OCI-LY7 (cell line): ENCODE results near the gene MYBBP1A. TPM values are rescaled to one million over a fixed set of nuclear protein-coding genes. Genes with fewer than 3 reads are reported as not detected.

Experiments used
- BruUV-seq: library from RNA; stranded (reverse); fragments of 400-500 nt; replicated peaks from 2 replicates; lab custom pipeline; 2021; lab: Mats Ljungman, UMichigan
- CTCF ChIA-PET: fragments of 300-600 bp; sonication (Branson Sonifier 250); formaldehyde crosslinking; loops from one replicate; lab custom pipeline; 2022; ENCODE audit warnings: antibody characterized with exemption; ENCODE audit not compliant: unreplicated experiment; lab: Charles Lee
- POLR2A ChIA-PET: fragments of 300-600 bp; sonication (Branson Sonifier 250); formaldehyde crosslinking; loops from one replicate; lab custom pipeline; 2022; ENCODE audit warnings: antibody characterized with exemption; lab: Charles Lee
- DNase-seq: peaks from one replicate; pipeline ENCODE4 v3.0.0-alpha.2; 2015; ENCODE audit warnings: low spot score
- H2AFZ ChIP-seq: fragments of 200-600 bp; sonication (generic), shearing (Covaris generic); 2 replicates; pipeline ENCODE4 v1.6.1; 2014; ENCODE audit warnings: mild to moderate bottlenecking, antibody characterized with exemption, low read length, moderate library complexity
- H3K27ac ChIP-seq: fragments of 200-600 bp; sonication (generic); 2 replicates; pipeline ENCODE4 v1.5.1; 2014; ENCODE audit warnings: mixed run types, low read depth, mild to moderate bottlenecking, moderate library complexity, low read length, inconsistent platforms; ENCODE audit not compliant: poor library complexity, severe bottlenecking
- H3K36me3 ChIP-seq: fragments of 200-600 bp; sonication (generic); 2 replicates; pipeline ENCODE4 v1.6.1; 2014; ENCODE audit warnings: mild to moderate bottlenecking, antibody characterized with exemption, low read length, moderate library complexity, mixed read lengths; ENCODE audit not compliant: insufficient read depth
- H3K4me1 ChIP-seq: fragments of 200-600 bp; sonication (generic); 2 replicates; pipeline ENCODE4 v1.5.1; 2014; ENCODE audit warnings: mild to moderate bottlenecking, low read length; ENCODE audit not compliant: insufficient read depth, poor library complexity, severe bottlenecking
- H3K4me2 ChIP-seq: fragments of 200-600 bp; sonication (generic); 2 replicates; pipeline ENCODE4 v1.6.1; 2014; ENCODE audit warnings: mild to moderate bottlenecking, low read length
- H3K4me3 ChIP-seq: fragments of 200-600 bp; sonication (generic); 2 replicates; pipeline ENCODE4 v1.5.1; 2014; ENCODE audit warnings: mild to moderate bottlenecking, low read depth, low read length; ENCODE audit not compliant: poor library complexity, severe bottlenecking
- H3K79me2 ChIP-seq: fragments of 200-600 bp; sonication (generic); 2 replicates; pipeline ENCODE4 v1.6.1; 2016; ENCODE audit warnings: low read depth, mild to moderate bottlenecking, low read length, moderate library complexity, mixed read lengths; ENCODE audit not compliant: insufficient read depth
- H3K9me2 ChIP-seq: fragments of 200-600 bp; sonication (generic); 2 replicates; pipeline ENCODE4 v1.6.1; 2016; ENCODE audit warnings: mild to moderate bottlenecking, low read length, mixed read lengths; ENCODE audit not compliant: insufficient read depth
- H3K9me3 ChIP-seq: fragments of 200-600 bp; sonication (generic); 2 replicates; pipeline ENCODE4 v1.6.1; 2014; ENCODE audit warnings: mild to moderate bottlenecking, mixed run types, low read length, mixed read lengths
- H4K20me1 ChIP-seq: fragments of 200-600 bp; sonication (generic); 2 replicates; pipeline ENCODE4 v1.6.1; 2014; ENCODE audit warnings: mild to moderate bottlenecking, antibody characterized with exemption, low read length, moderate library complexity, mixed read lengths; ENCODE audit not compliant: insufficient read depth
- EZH2phosphoT487 ChIP-seq: fragments of 200-600 bp; sonication (generic); IDR thresholded peaks from 2 replicates; pipeline ENCODE4 v1.6.1; 2018; ENCODE audit warnings: low read depth, borderline replicate concordance, mild to moderate bottlenecking, mixed run types, antibody characterized with exemption, low read length, moderate library complexity, mixed read lengths
- intact Hi-C: fragments of 100-400 bp; cut with micrococcal nuclease; formaldehyde crosslinking; loops from one replicate; pipeline ENCODE4 v1.10.0; 2022; ENCODE audit not compliant: unreplicated experiment
- total RNA-seq, 2 experiments: library from RNA; depleted of rRNA in 1 of 2; stranded (reverse); fragments of >200 nt in 1 of 2; shearing (Covaris generic) in 1 of 2; gene quantifications; 2 replicates each; pipeline ENCODE4 v1.2.3, GENCODE V29; 2014 to 2022
- TF ChIP-seq, protein P1 (sequence below): fragments of 200-600 bp; sonication (generic); conservative IDR thresholded peaks from 2 replicates; pipeline ENCODE4 v1.5.1; 2014; ENCODE audit warnings: mild to moderate bottlenecking, antibody characterized with exemption, low read length, moderate library complexity, mixed read lengths

MYBBP1A gene
- total RNA-seq, 2 experiments from 2014 or later = 131 to 142 TPM

DNA sequence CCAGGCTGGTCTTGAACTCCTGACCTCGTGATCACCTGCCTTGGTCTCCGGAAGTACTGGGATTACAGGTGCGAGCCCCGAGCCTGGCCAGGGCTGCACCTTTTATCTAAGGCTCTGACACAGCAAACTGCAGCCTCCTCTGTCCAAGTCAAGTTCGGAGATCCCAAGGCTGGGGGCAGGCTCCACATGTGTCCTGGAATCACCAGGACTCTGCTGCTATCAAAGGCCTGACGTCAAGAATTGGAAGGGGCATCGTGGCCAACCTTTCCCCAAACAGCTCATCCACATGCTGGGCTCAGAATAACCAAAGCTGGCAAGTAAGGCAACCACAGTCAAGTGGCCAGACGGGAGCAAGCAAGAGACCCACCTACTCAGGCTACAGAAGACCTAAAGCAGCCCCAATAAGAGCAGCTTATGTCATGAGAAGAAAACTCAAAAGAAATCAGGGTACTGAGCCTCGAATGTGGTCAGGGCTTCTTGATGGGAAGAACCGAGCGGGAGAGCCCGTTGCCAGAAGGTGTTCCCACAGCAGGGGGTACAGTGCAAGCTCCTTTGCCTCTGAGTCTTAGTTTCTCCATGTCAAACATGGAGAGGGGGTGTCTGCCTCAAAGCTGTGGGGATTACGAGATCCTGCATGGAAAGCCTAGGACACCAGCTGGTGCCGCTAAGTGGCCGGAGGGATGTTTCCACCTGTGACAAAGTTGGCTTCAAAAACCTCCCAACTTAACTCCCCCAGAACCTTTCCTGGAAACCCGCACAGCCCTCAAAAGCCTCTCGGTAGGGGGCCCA is 7.9 kb downstream of the MYBBP1A start:
- Histone ChIP-seq H3K79me2 (no peaks in the 10 kb centered on the region), H3K27ac (no peak overlapping the region), H3K9me3 (no peaks in the 10 kb centered on the region), H2AFZ (no peak overlapping the region), H3K4me2 (no peak overlapping the region), H3K4me1 (no peaks in the 10 kb centered on the region), H3K9me2 (no peaks in the 10 kb centered on the region), H4K20me1 (no peaks in the 10 kb centered on the region), H3K36me3 (peaks cover 95% of the 10 kb centered on the region), H3K4me3 (no peak overlapping the region)
- TF ChIP-seq EZH2phosphoT487 = no peak
- TF ChIP-seq, protein P1, sequence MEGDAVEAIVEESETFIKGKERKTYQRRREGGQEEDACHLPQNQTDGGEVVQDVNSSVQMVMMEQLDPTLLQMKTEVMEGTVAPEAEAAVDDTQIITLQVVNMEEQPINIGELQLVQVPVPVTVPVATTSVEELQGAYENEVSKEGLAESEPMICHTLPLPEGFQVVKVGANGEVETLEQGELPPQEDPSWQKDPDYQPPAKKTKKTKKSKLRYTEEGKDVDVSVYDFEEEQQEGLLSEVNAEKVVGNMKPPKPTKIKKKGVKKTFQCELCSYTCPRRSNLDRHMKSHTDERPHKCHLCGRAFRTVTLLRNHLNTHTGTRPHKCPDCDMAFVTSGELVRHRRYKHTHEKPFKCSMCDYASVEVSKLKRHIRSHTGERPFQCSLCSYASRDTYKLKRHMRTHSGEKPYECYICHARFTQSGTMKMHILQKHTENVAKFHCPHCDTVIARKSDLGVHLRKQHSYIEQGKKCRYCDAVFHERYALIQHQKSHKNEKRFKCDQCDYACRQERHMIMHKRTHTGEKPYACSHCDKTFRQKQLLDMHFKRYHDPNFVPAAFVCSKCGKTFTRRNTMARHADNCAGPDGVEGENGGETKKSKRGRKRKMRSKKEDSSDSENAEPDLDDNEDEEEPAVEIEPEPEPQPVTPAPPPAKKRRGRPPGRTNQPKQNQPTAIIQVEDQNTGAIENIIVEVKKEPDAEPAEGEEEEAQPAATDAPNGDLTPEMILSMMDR = no peak
- BruUV-seq = no TSS peak
- intact Hi-C loops = no loop called here
- ChIA-PET POLR2A (no interaction called here), CTCF (no interaction called here)
- DNase-seq = no peak

DNA sequence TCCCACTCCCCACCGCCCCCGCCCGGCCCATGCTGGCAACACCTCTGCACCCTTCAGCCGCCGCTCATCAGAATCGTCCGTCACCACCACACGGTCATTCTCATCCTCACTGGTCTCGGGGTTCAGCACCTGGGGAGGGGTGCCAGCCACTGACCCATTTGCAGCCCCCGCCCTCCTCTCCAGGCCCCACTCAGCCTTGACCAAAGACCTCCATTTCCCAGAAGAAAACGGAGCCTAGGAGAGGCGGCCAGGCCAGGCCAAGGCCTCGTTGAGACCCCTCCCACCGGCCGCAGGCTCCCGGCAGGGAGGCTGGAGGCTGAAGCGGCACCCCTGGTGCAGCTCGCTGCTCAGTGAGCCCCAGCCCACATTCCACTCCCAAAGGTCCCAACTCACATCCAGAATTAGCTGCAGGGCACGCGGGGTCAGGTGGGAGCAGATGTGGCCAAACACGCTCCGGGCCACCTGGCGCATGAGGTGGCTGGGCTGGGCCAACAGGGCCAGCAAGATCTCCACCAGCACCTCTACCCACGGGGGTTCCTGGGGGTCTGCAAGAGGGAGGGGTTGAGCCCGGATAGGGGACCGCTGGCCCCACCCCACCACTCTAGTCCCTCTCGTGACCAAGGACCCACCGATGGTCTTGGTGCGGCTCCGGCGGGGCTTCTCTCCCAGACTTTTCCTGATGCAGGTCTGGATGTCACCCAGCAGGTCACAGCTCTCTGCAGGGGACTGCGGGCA is 9.8 kb downstream of the MYBBP1A start:
- ChIA-PET CTCF (no interaction called here), POLR2A (no interaction called here)
- BruUV-seq = no TSS peak
- Histone ChIP-seq H3K79me2 (no peaks in the 10 kb centered on the region), H2AFZ (no peak overlapping the region), H3K9me2 (no peaks in the 10 kb centered on the region), H3K4me1 (no peaks in the 10 kb centered on the region), H3K27ac (no peak overlapping the region), H4K20me1 (no peaks in the 10 kb centered on the region), H3K9me3 (no peaks in the 10 kb centered on the region), H3K36me3 (peaks cover 95% of the 10 kb centered on the region), H3K4me2 (no peak overlapping the region), H3K4me3 (no peak overlapping the region)
- intact Hi-C loops = no loop called here
- TF ChIP-seq, protein P1 = no peak
- TF ChIP-seq EZH2phosphoT487 = no peak
- no peak for DNase-seq

DNA sequence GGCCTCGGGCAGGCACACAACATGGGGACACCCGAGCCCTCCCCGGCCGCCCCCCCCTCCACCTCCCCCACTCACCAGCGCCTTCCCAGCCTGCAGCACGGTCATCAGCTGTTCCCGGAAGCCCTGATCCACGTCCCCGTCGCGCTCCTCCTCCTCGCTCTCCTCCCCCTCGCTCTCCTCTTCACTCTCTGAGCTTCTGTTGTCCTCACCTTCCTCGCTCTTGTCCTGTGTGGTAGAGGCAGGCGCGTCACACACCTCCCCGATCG is 10.3 kb downstream of the MYBBP1A start:
- Histone ChIP-seq H3K79me2 (no peaks in the 10 kb centered on the region), H3K36me3 (peaks cover 95% of the 10 kb centered on the region), H2AFZ (no peak overlapping the region), H3K4me2 (no peak overlapping the region), H3K27ac (no peak overlapping the region), H4K20me1 (no peaks in the 10 kb centered on the region), H3K9me2 (no peaks in the 10 kb centered on the region), H3K4me3 (no peak overlapping the region), H3K9me3 (no peaks in the 10 kb centered on the region), H3K4me1 (no peaks in the 10 kb centered on the region)
- POLR2A ChIA-PET = no interaction called here
- BruUV-seq = TSS peak; percentile 59
- TF ChIP-seq EZH2phosphoT487 = no peak
- TF ChIP-seq, protein P1 = no peak
- intact Hi-C loops = no loop called here
- CTCF ChIA-PET = no interaction called here
- no peak for DNase-seq
